Neuronal stem cell (in vitro differentiated cells): ENCODE measurements around the gene CAMK4.

Source experiments
- DNase-seq: peaks from one replicate; pipeline ENCODE4 v3.0.0-alpha.2; 2013; ENCODE audit warnings: low spot score
- H2AFZ ChIP-seq: one replicate; pipeline ENCODE4 v1.6.1; 2013; ENCODE audit warnings: mild to moderate bottlenecking, low read length, inconsistent platforms
- H2AK5ac ChIP-seq: 2 replicates; pipeline ENCODE4 v1.6.1; 2013; ENCODE audit warnings: low read depth, mild to moderate bottlenecking, inconsistent platforms, low read length, moderate library complexity, mixed read lengths
- H2BK120ac ChIP-seq: 2 replicates; pipeline ENCODE4 v1.6.1; 2013; ENCODE audit warnings: low read depth, mild to moderate bottlenecking, inconsistent platforms, low read length, moderate library complexity, mixed read lengths
- H2BK12ac ChIP-seq: one replicate; pipeline ENCODE4 v1.6.1; 2013; ENCODE audit warnings: low read length, inconsistent platforms
- H2BK15ac ChIP-seq: 2 replicates; pipeline ENCODE4 v1.6.1; 2013; ENCODE audit warnings: mild to moderate bottlenecking, low read length, inconsistent platforms, mixed read lengths
- H2BK5ac ChIP-seq: one replicate; pipeline ENCODE4 v1.6.1; 2013; ENCODE audit warnings: inconsistent platforms, mild to moderate bottlenecking, low read length, moderate library complexity
- H3K14ac ChIP-seq: one replicate; pipeline ENCODE4 v1.6.1; 2013; ENCODE audit warnings: low read length, inconsistent platforms
- H3K18ac ChIP-seq: 2 replicates; pipeline ENCODE4 v1.6.1; 2013; ENCODE audit warnings: low read length, inconsistent platforms
- H3K23ac ChIP-seq: 2 replicates; pipeline ENCODE4 v1.6.1; 2013; ENCODE audit warnings: low read depth, mild to moderate bottlenecking, mixed read lengths, low read length, inconsistent platforms; ENCODE audit not compliant: poor library complexity
- H3K27ac ChIP-seq: replicated peaks from 3 replicates; pipeline ENCODE4 v1.5.1; 2013; ENCODE audit warnings: low read length, inconsistent platforms
- H3K27me3 ChIP-seq, 3 experiments: 2 replicates each; pipeline ENCODE4 v1.6.1; 2013; ENCODE audit warnings: low read length in 3 of 3, mild to moderate bottlenecking in 2 of 3, inconsistent platforms in 1 of 3, low read depth in 1 of 3, mixed read lengths in 1 of 3, moderate library complexity in 1 of 3; ENCODE audit not compliant: control insufficient read depth in 3 of 3, insufficient read depth in 3 of 3
- H3K36me3 ChIP-seq, 2 donors: replicated peaks in 1 of 2; 2 replicates each; pipeline ENCODE4 v1.6.1; 2013; ENCODE audit warnings: low read length in 2 of 2; ENCODE audit not compliant: control insufficient read depth in 2 of 2, insufficient read depth in 2 of 2
- H3K4ac ChIP-seq: 2 replicates; pipeline ENCODE4 v1.6.1; 2013; ENCODE audit warnings: inconsistent platforms, mild to moderate bottlenecking, low read length, moderate library complexity
- H3K4me1 ChIP-seq, 2 donors: 1 replicate in 1 of 2; 2 replicates in 1 of 2; pipeline ENCODE4 v1.6.1; 2013; ENCODE audit warnings: low read length in 2 of 2, low read depth in 1 of 2; ENCODE audit not compliant: control insufficient read depth in 2 of 2, insufficient read depth in 1 of 2
- H3K4me2 ChIP-seq: one replicate; pipeline ENCODE4 v1.6.1; 2013; ENCODE audit warnings: mild to moderate bottlenecking, low read length, inconsistent platforms; ENCODE audit not compliant: insufficient read depth, poor library complexity, severe bottlenecking
- H3K4me3 ChIP-seq, 2 donors: 2 replicates each; pipeline ENCODE4 v1.5.1; 2013; ENCODE audit warnings: low read length in 2 of 2, mild to moderate bottlenecking in 2 of 2, inconsistent platforms in 1 of 2, moderate library complexity in 1 of 2
- H3K79me1 ChIP-seq: one replicate; pipeline ENCODE4 v1.6.1; 2013; ENCODE audit warnings: low read depth, mild to moderate bottlenecking, inconsistent platforms, low read length, moderate library complexity
- H3K9ac ChIP-seq: one replicate; pipeline ENCODE4 v1.6.1; 2013; ENCODE audit warnings: mild to moderate bottlenecking, low read depth, low read length, inconsistent platforms; ENCODE audit not compliant: poor library complexity
- H3K9me3 ChIP-seq, 2 donors: replicated peaks in 1 of 2; 2 replicates each; pipeline versions ENCODE3 to v1.6.1; 2013; ENCODE audit warnings: low read length in 2 of 2, mild to moderate bottlenecking in 2 of 2, inconsistent platforms in 1 of 2, low read depth in 1 of 2, mixed read lengths in 1 of 2, moderate library complexity in 1 of 2; ENCODE audit not compliant: control insufficient read depth in 2 of 2, insufficient read depth in 1 of 2
- H4K8ac ChIP-seq: one replicate; pipeline ENCODE4 v1.6.1; 2013; ENCODE audit warnings: low read depth, mild to moderate bottlenecking, inconsistent platforms, low read length, moderate library complexity
- H4K91ac ChIP-seq: one replicate; pipeline ENCODE4 v1.6.1; 2013; ENCODE audit warnings: low read length, low read depth, mild to moderate bottlenecking, inconsistent platforms; ENCODE audit not compliant: poor library complexity
- WGBS, 2 donors: extraction: QIAGEN DNeasy Blood & Tissue Kit; methylation state at CpG; one replicate each; pipeline ENCODE4 v1.1.7; 2013; ENCODE audit warnings: missing lambda C conversion rate in 2 of 2, mixed read lengths in 1 of 2; ENCODE audit not compliant: insufficient read length in 2 of 2, insufficient replicate concordance in 1 of 2; ENCODE audit errors: extremely low coverage in 2 of 2; 5-methylcytosine and 5-hydroxymethylcytosine counted together

Gene CAMK4

GRCh38 chr5:111221139-111221538 lies 3.0 kb upstream of the CAMK4 start:
- Histone ChIP-seq H3K14ac (no peak overlapping the region), H3K23ac (no peak overlapping the region), H3K9ac (no peak overlapping the region), H4K91ac (no peak overlapping the region), H4K8ac (no peak overlapping the region), H2BK15ac (no peak overlapping the region), H3K79me1 (no peaks in the 10 kb centered on the region), H3K27ac (no peak overlapping the region), H3K4me2 (no peak overlapping the region), H2BK12ac (no peak overlapping the region), H3K9me3 (no peaks in the 10 kb centered on the region), H3K27me3 (peaks cover 0 to 15% (median 0%) of the 10 kb centered on the region in 3 experiments), H3K36me3 (no peaks in the 10 kb centered on the region), H2BK120ac (no peak overlapping the region), H3K4ac (no peak overlapping the region), H2AK5ac (no peak overlapping the region), H2BK5ac (no peak overlapping the region), H3K4me3 (no peak overlapping the region), H2AFZ (no peak overlapping the region), H3K4me1 (peaks cover 0 to 2% of the 10 kb centered on the region in 2 donors), H3K18ac (no peak overlapping the region)
- no CpG with 5 or more reads among the region's 1 CpG for WGBS, 2 donors
- no peak for DNase-seq

DNA sequence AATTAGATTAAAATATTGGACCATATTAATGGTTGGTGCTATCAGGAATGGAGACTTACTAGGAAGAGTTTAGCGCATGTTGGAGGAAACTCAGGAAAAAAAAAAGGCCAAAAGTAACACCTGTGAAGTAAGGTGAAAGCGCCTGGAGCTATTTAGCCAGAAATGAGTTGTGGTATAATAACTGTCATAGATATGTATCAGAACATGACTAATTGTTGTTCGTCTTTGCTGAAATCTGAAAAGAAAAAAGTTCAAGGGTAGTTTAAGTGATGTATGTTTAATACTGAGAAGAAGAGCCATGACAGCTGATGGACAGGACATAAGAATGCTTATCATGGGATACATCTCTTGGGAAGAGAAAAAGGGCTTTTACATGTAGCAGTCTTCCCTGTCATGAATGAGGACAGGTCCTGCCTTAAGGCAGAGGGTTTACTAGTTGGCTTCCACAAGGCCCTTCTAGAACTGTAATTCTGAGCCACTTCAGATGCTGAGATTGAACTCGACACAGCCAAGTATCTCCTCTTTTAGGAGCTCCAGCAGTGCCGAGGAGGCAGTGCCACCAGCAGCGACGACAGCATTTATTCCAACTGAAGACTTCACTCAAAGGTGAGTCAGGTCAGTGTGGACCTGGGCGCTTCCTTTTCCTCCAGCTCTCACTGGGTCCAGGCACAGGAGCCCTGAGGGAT lies 940 bp upstream of the CAMK4 start:
- H4K8ac ChIP-seq: no peak overlapping the region
- no peak overlapping the region for H3K27ac ChIP-seq
- H2BK15ac ChIP-seq: peak overlapping the region; percentile 98
- DNase-seq: no peak
- H4K91ac ChIP-seq: no peak overlapping the region
- H3K4me3 ChIP-seq: peak overlapping the region; percentile 69 to 88
- H3K9ac ChIP-seq: peak overlapping the region; percentile 85
- peaks cover 0 to 15% (median 0%) of the 10 kb centered on the region in 3 experiments for H3K27me3 ChIP-seq
- H3K14ac ChIP-seq: peak overlapping the region; percentile 98
- no peaks in the 10 kb centered on the region for H3K9me3 ChIP-seq
- no peaks in the 10 kb centered on the region for H3K36me3 ChIP-seq
- H3K4me2 ChIP-seq: peak overlapping the region; percentile 90
- no peaks in the 10 kb centered on the region for H3K79me1 ChIP-seq
- no peak overlapping the region for H2AK5ac ChIP-seq
- no peak overlapping the region for H3K4ac ChIP-seq
- H2AFZ ChIP-seq: peak overlapping the region; percentile 100
- peak overlapping the region; percentile 5 for H2BK12ac ChIP-seq
- no peak overlapping the region for H2BK120ac ChIP-seq
- no CpG with 5 or more reads among the region's 8 CpGs for WGBS, 2 donors
- H3K23ac ChIP-seq: no peak overlapping the region
- peak overlapping the region; percentile 99 for H3K18ac ChIP-seq
- peaks cover 0 to 2% of the 10 kb centered on the region in 2 donors for H3K4me1 ChIP-seq
- H2BK5ac ChIP-seq: no peak overlapping the region

GRCh38 chr5:111224561-111225345 lies 569 bp downstream of the CAMK4 start:
- Histone ChIP-seq H3K4me1 (peaks cover 0 to 2% of the 10 kb centered on the region in 2 donors), H3K4ac (no peak overlapping the region), H2BK15ac (peak overlapping the region; percentile 86), H3K18ac (peak overlapping the region; percentile 99), H3K4me3 (peak overlapping the region; percentile 69 to 88), H2BK12ac (no peak overlapping the region), H3K9ac (peak overlapping the region; percentile 85), H2BK5ac (no peak overlapping the region), H4K91ac (no peak overlapping the region), H4K8ac (no peak overlapping the region), H3K27me3 (peaks cover 0 to 15% (median 0%) of the 10 kb centered on the region in 3 experiments), H3K23ac (peak overlapping the region; percentile 44), H3K79me1 (no peaks in the 10 kb centered on the region), H3K4me2 (peak overlapping the region; percentile 90), H3K36me3 (no peaks in the 10 kb centered on the region), H2AFZ (peak overlapping the region; percentile 100), H3K9me3 (no peaks in the 10 kb centered on the region), H3K14ac (peak overlapping the region; percentile 90), H3K27ac (no peak overlapping the region), H2BK120ac (no peak overlapping the region), H2AK5ac (peak overlapping the region; percentile 85)
- no peak for DNase-seq
- WGBS, 2 donors: no CpG with 5 or more reads among the region's 34 CpGs

GRCh38 chr5:111225926-111226325 lies 1.7 kb downstream of the CAMK4 start:
- no peak overlapping the region for H2BK15ac ChIP-seq
- no peaks in the 10 kb centered on the region for H3K36me3 ChIP-seq
- H3K9ac ChIP-seq: no peak overlapping the region
- no peak overlapping the region for H2BK12ac ChIP-seq
- H3K4me3 ChIP-seq: no peak overlapping the region
- no peak overlapping the region for H3K27ac ChIP-seq
- no peak overlapping the region for H4K91ac ChIP-seq
- no peak overlapping the region for H2AK5ac ChIP-seq
- no peak overlapping the region for H3K23ac ChIP-seq
- H3K14ac ChIP-seq: no peak overlapping the region
- DNase-seq: no peak
- H2BK120ac ChIP-seq: no peak overlapping the region
- no CpG with 5 or more reads among the region's 4 CpGs for WGBS, 2 donors
- H3K27me3 ChIP-seq: peaks cover 0 to 15% (median 0%) of the 10 kb centered on the region in 3 experiments
- H3K4ac ChIP-seq: no peak overlapping the region
- no peak overlapping the region for H3K18ac ChIP-seq
- no peaks in the 10 kb centered on the region for H3K9me3 ChIP-seq
- no peak overlapping the region for H3K4me2 ChIP-seq
- H3K79me1 ChIP-seq: no peaks in the 10 kb centered on the region
- H3K4me1 ChIP-seq: peaks cover 0 to 2% of the 10 kb centered on the region in 2 donors
- H4K8ac ChIP-seq: no peak overlapping the region
- no peak overlapping the region for H2BK5ac ChIP-seq
- no peak overlapping the region for H2AFZ ChIP-seq
